ENCODE data around the gene ATP6V1B1. TPM values are rescaled to one million over a fixed set of nuclear protein-coding genes. Genes with fewer than 3 reads are reported as not detected.

The ATP6V1B1 gene
- total RNA-seq, 1 experiment from 2014 or later: 6.5 TPM

DNA sequence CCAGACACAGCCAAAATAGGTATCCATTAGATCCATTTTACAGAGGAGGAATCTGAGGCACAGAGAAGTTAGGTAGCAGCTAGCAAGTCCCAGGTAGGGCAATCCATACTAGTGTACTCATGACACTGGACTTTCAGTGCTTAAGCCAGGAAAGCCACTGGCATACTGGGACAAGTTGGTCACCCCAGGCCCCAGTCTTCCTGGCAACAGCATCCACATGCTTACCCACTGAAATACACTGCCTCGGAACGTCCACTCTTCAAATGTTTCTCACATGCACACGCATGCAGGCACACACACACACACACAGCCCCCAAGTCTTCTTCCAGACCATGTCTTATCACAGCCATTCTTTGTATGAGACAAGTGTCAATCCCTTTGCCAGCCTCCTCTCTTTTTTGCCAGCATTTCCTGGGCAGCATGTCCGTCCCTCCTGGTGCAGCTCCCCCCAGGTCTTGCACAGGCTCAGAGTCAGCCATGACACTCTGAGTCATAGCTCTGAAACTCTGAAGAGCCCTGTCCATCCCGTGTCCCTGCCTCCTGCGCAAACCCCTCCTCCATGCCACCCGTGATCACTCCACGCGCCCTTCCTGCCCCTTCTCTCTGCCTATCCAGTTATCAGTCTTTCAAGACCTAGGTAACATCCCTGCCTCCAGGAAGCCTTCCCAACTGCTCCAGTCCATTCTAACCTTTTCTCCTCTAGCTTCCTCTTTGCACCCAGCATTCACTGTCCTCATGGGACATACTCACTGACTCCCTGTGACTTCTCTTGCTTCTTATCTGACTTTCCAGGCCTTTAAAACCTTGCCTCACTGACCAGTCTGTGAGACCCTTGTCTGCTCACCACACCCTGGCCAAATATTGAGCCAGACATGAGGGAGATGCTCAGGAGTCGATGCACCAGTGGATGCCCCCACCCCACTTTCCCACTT is 69.8 kb downstream of the ATP6V1B1 start:
- no peak overlapping the region for H3K4me3 ChIP-seq (ENCODE audit: low read depth, low read length, poor library complexity, severe bottlenecking)
- no peak overlapping the region for H3K27ac ChIP-seq (ENCODE audit: low read depth, low read length, poor library complexity, severe bottlenecking)
- ChIA-PET POLR2A (ENCODE audit: low non-redundant PET) (no interaction called here), CTCF (interaction anchor here (0.5 kb wide), 1 partner anchor 222 kb away, joined by 3 read pairs; no protein-coding TSS in a partner anchor)
- no peak for TF ChIP-seq EZH2 (IDR thresholded peaks at IDR 0.05; ENCODE audit: borderline replicate concordance, low read depth, low read length, poor library complexity, severe bottlenecking)
- TF ChIP-seq, protein P1, sequence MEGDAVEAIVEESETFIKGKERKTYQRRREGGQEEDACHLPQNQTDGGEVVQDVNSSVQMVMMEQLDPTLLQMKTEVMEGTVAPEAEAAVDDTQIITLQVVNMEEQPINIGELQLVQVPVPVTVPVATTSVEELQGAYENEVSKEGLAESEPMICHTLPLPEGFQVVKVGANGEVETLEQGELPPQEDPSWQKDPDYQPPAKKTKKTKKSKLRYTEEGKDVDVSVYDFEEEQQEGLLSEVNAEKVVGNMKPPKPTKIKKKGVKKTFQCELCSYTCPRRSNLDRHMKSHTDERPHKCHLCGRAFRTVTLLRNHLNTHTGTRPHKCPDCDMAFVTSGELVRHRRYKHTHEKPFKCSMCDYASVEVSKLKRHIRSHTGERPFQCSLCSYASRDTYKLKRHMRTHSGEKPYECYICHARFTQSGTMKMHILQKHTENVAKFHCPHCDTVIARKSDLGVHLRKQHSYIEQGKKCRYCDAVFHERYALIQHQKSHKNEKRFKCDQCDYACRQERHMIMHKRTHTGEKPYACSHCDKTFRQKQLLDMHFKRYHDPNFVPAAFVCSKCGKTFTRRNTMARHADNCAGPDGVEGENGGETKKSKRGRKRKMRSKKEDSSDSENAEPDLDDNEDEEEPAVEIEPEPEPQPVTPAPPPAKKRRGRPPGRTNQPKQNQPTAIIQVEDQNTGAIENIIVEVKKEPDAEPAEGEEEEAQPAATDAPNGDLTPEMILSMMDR (conservative IDR thresholded peaks at IDR 0.05; ENCODE audit: low read depth, low read length): no peak
- no TSS peak for BruUV-seq (replicated peaks)
- H3K27me3 ChIP-seq (replicated peaks; ENCODE audit: insufficient read depth, low read depth, low read length, poor library complexity): no peaks in the 10 kb centered on the region
- intact Hi-C loops (cut with micrococcal nuclease; ENCODE audit: unreplicated experiment): no loop called here
- no peaks in the 10 kb centered on the region for H3K4me1 ChIP-seq (ENCODE audit: insufficient read depth, low read length, poor library complexity, severe bottlenecking)
- DNase-seq (ENCODE audit: low spot score): no peak
- no peaks in the 10 kb centered on the region for H3K36me3 ChIP-seq (ENCODE audit: insufficient read depth, low read length, poor library complexity, severe bottlenecking)
- H3K9me3 ChIP-seq (ENCODE audit: low read depth, low read length, poor library complexity, severe bottlenecking): no peaks in the 10 kb centered on the region

DNA sequence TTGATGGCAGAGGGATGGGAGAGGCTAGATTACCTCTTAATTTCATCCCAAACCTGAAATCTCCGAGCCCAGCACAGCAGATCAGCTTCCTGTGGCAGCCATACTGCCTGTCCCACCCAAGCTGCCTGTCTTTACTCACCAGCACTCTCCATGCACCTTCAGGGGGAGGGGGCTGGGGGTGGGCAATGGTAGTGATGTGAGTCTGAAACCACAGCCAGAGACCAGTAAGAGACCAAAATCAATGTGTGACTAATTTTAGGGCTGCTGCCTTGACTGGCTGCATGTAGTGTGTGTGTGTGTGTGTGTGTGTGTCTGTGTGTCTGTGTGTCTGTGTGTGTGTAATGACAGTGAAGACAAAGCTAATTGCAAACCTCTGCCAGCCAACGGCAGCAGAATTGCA is 70.6 kb downstream of the ATP6V1B1 start:
- Histone ChIP-seq H3K4me1 (ENCODE audit: insufficient read depth, low read length, poor library complexity, severe bottlenecking) (no peaks in the 10 kb centered on the region), H3K36me3 (ENCODE audit: insufficient read depth, low read length, poor library complexity, severe bottlenecking) (no peaks in the 10 kb centered on the region), H3K9me3 (ENCODE audit: low read depth, low read length, poor library complexity, severe bottlenecking) (no peaks in the 10 kb centered on the region), H3K27me3 (replicated peaks; ENCODE audit: insufficient read depth, low read depth, low read length, poor library complexity) (no peaks in the 10 kb centered on the region), H3K4me3 (ENCODE audit: low read depth, low read length, poor library complexity, severe bottlenecking) (no peak overlapping the region), H3K27ac (ENCODE audit: low read depth, low read length, poor library complexity, severe bottlenecking) (no peak overlapping the region)
- ChIA-PET POLR2A (ENCODE audit: low non-redundant PET) (no interaction called here), CTCF (no interaction called here)
- intact Hi-C loops (cut with micrococcal nuclease; ENCODE audit: unreplicated experiment): no loop called here
- no TSS peak for BruUV-seq (replicated peaks)
- DNase-seq (ENCODE audit: low spot score): no peak
- TF ChIP-seq, protein P1 (conservative IDR thresholded peaks at IDR 0.05; ENCODE audit: low read depth, low read length): no peak
- TF ChIP-seq EZH2 (IDR thresholded peaks at IDR 0.05; ENCODE audit: borderline replicate concordance, low read depth, low read length, poor library complexity, severe bottlenecking): no peak

DNA sequence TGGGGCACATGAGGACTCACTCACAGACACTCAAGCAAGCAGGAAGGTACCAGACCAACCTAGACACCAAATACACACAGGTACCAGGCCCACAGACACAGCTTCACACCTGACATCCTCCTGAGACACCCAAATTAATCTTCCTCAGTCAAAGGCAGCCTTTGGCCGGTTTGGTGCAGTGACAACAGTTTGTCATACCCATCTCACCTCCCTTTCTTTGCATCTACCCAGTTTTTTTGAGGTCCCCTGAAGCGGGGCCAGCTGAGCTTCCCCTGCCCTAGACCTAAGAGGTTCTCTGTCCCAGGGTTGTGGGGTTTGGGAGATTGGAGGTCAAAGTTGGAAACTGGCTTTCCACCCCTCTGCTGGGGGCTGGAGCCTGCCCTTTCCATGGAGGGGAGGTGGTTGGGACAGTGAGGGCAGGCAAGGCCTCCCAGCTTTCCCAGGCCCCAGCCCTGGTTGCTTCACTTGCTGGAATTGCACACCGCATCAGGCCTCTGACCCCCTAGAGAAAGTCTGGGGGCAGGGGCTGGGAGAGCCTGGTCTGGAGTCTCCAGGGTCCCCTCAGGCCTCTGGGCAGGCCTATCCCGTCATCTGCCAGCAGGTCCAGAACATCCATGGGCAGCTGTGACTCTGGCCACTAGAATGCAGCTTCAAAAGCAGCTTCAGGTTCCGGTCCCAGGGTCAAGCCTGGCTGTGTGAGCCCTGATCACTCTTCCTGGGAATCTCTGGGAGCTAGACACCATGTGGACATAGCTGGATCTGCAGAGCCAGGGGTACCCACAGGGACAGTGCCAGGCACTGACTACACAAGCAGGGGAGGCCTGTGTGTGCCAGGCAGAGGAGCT is 71.5 kb downstream of the ATP6V1B1 start:
- H3K27me3 ChIP-seq (replicated peaks; ENCODE audit: insufficient read depth, low read depth, low read length, poor library complexity): peaks cover 5% of the 10 kb centered on the region
- H3K4me3 ChIP-seq (ENCODE audit: low read depth, low read length, poor library complexity, severe bottlenecking): no peak overlapping the region
- ChIA-PET CTCF (no interaction called here), POLR2A (ENCODE audit: low non-redundant PET) (no interaction called here)
- H3K27ac ChIP-seq (ENCODE audit: low read depth, low read length, poor library complexity, severe bottlenecking): no peak overlapping the region
- H3K9me3 ChIP-seq (ENCODE audit: low read depth, low read length, poor library complexity, severe bottlenecking): no peaks in the 10 kb centered on the region
- no peaks in the 10 kb centered on the region for H3K4me1 ChIP-seq (ENCODE audit: insufficient read depth, low read length, poor library complexity, severe bottlenecking)
- intact Hi-C loops (cut with micrococcal nuclease; ENCODE audit: unreplicated experiment): no loop called here
- DNase-seq (ENCODE audit: low spot score): no peak
- no peak for TF ChIP-seq EZH2 (IDR thresholded peaks at IDR 0.05; ENCODE audit: borderline replicate concordance, low read depth, low read length, poor library complexity, severe bottlenecking)
- TF ChIP-seq, protein P1 (conservative IDR thresholded peaks at IDR 0.05; ENCODE audit: low read depth, low read length): no peak
- BruUV-seq (replicated peaks): no TSS peak
- no peaks in the 10 kb centered on the region for H3K36me3 ChIP-seq (ENCODE audit: insufficient read depth, low read length, poor library complexity, severe bottlenecking)

Data from A673 (cell line).